Measurements from ENCODE around the gene OSBPL8.
A peak's percentile ranks its signal among the peaks of the same experiment; 100 is the strongest.
"Not testable (repeated sequence)": the region's sequence is repeated elsewhere in the genome, so short reads cannot be mapped to it uniquely, and the experiment has no call there.

OSBPL8 gene

DNA sequence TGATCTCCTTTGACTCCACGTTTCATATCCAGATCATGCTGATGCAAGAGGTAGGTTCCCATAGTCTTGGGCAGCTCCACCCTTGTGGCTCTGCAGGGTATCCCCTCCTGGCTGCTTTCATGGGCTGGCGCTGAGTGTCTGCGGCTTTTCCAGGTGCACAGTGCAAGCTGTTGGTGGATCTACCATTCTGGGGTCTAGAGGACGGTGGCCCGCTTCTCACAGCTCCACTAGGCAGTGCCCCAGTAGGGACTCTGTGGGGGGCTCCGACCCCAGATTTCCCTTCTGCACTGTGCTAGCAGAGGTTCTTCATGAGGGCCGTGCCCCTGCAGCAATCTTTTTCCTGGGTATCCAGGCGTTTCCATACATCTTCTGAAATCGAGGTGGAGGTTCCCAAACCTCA, 199.3 kb downstream of the OSBPL8 start:
- no peak for DNase-seq (ENCODE audit: low read depth in 3 of 3)

DNA sequence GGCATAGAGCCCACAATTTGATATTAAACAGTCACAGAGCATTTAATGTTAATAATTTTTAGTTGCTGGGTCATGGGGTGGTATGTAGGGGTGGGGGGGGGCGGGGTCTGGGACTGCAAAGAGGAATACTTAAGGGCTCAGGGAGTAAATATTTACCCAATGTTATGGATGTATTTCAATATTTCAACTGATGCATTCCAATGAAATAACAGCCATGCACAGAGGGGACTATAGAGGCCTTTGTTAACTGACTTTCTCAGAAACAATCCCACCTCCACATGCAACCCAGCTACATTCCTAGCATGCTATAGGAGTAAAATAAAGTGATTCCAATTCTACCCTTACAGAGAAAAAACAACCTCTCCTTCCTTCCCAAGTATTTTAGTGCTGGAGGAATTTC, 203.5 kb downstream of the OSBPL8 start:
- no peak for DNase-seq (ENCODE audit: low read depth in 3 of 3)

DNA sequence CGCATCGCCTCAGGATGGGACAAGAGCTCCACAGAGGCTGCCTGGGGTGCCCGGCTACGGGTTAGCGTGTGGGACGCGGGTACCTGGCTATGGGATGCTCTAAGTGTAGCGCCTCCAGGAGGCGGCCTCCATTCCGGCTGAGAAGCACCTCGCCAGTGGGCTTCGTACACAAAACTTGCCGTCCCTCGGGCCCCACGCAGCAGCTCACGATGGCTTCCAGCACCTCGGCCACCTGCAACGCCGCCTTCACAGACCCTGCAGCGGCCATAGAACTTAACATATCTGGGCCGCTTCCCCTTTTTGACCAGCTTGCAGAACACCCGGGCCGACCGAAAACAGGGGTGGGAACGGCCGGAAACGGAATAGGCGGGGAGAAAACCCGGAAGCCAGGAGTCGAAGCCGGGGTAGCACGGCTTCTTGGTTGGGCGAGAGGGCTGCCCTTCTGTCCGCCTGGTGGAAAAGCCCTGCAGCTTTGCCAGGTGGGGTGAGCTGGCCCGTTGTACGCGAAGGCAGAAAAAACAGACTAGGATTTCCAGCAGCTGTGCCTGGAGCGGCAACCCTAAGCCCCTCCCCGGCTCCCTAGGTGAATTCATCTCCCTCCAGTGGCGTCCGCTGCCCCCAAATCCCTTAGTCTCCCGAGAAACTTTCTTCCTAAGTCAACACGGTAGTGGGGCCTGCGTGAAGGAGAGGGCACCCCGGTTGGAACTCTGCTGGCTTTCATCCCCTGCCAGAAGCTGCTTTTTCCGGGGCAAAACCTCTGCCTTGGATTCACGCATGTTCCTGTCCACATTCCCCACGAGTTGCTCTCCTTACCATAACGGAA, 211.3 kb downstream of the OSBPL8 start, which contains the start of gene BBS10:
Gene BBS10 (minus strand): TSS at position 337 of the 823 bp plus-strand sequence. CDS start 57 bp downstream, at position 280.
- DNase-seq (ENCODE audit: low read depth in 3 of 3) = peak; percentile 74 to 84 (median 83)

DNA sequence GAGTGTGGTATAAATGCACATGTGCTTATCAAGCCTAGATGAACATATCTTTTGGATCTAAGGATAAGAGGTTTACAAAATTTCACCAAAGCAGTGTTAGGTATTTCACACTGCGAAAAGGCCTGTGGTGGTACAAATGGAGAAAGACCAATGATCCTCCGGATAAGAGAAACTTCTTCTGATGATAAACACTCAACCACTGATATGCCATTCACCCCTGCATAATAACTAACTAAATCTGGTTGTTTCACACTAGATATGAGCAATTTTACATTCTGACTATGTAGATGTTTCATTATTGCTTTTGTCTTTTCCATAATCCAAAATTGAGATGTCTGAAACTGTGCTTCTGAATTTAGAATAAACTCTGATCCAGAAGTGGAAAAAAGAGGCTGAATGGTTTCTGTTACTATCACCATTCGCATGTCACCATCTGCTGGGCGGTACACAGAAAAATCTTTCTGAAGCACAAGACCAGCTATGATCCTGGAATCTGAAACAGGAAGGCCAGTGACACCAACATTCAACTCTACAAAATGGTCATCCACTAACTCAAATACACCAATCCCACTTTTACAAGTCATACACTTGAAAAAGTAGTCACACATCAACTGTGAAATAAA, 212.7 kb downstream of the OSBPL8 start:
- no peak for DNase-seq (ENCODE audit: low read depth in 3 of 3)

DNA sequence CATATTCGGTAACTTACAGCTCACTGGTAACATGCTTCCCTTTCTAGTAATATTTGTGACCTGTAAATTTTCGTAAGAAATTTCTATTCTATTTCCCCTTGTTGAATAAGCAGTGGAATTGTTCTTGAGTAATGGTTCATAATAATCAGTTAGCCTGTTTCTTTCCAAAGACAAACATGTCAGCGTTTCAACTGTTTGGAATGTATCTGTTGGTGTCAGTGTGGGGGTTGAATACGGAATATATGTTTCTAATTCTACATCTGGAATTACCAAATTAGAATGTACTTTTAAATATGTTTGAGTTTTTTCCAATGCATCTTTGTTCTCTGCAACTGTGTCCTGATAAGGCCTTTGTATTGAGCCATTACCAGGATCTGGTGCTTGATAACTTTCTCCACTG, 213.3 kb downstream of the OSBPL8 start:
- DNase-seq (ENCODE audit: low read depth in 3 of 3) = no peak

DNA sequence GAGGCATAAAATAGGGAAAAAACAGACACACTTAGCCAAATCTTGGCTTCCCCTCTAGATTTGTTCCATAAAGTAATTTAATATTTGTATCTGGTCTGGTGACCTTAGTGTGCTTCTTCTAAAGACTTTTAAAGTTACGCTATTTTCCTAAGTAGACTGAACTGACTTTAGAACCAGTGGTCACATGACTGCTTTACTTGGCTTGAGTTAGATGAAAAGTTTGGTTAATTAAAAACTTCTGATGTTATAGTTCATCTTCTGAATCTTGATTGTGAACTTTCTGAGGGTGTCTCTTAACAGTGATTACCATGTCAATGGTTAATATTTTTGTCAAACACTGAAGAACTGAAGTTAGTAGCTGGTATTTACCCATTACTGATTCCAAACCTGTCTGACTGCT, 214.0 kb downstream of the OSBPL8 start:
- no peak for DNase-seq (ENCODE audit: low read depth in 3 of 3)

DNA sequence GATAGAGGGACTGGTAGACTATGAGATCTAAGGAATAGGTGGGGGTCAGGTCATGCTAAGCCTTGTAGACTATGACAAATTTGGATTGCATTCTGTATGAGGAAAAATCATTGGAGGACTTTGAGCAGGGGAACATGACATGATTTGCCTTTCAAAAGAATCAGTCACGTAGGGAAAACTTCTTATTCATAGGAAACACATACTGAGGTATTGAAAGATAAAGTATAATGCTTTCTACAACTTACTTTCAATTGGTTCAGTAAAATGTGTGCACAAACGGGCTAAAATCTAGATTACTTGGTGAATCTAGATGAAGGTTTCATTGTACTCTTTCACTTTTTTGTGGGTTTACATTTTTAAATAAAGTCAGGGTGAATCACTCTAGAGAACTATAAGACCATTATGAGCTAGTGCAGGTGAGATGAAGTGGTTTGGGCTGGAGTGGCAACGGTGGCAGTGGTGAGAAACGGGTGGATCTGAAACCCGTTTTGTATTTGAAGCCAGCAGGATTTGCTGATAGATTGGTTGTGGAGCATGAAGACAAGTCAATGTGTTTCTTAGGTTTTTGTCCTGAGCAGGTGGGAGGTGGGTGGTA, 218.0 kb downstream of the OSBPL8 start:
- no peak for DNase-seq (ENCODE audit: low read depth in 3 of 3)

DNA sequence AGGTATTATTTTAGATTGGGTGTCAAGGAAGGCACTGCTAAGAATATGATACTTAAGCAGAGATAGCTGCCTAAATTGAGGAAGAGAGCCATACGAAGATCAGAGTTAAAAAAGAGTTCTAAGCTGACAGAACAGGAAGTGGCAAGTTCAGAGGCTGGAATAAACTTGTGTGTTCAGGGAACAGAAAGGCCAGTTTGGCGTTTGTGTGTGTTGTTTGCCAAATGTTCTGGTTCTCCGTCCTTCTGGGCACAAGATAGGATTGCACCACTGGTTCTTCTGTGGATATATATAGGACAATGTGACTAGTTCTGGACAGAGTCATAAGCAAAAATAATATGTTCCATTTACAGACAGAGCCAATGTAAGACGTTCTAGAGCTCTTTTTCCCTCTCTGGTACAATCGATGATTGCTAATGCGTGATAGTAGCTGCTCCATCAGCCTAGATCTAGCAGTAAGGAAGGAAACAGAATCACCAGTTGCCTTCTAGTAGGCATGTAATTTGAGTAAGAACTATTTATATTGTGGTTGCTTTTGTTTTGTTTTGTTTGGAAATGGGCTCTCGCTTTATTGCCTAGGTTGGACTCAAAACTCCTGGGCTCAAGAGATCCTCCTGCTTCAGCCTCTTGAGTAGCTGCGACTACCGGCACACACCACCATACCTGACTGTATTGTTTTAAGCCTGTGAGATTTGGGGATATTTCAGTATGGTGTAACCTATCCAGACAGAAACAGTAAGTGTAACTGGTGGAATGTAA, 218.7 kb downstream of the OSBPL8 start:
- no peak for DNase-seq (ENCODE audit: low read depth in 3 of 3)

DNA sequence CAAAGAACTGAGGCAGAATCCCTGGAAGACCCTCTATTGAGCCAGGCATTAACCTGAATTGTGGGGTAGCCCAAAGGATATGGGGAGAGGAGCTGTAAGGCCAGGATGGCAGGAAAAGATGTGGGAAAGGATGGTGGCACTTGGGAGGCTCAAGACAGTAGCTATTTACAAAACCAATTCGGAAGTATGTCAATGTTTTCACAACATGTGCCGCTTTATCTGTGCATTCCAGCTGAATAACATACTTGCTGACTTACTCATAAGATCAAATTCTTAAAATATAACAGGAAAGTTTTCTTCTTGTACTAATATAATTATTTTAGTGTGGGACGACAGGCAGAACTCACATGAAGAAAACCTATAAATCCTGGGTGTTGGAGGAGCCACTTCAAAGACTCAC, 222.0 kb downstream of the OSBPL8 start:
- DNase-seq (ENCODE audit: low read depth in 3 of 3) = no peak

DNA sequence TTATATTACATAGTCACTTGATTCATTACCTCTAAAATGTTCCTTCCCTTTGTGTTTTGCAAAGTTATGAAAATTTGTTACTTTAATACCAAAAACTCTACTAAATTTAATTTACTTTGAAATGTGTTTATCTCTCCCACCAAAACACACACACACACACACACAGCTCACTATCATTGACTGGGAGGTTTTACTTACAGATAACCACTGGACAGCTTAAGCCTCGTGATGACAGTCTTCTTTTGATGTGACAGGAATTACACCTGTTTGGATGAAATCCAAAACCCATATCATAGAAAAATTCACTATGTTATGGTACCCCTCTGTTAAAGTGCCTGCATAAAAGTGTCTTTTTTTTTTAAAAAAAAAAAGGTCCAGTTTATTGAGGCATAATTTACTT, 227.0 kb downstream of the OSBPL8 start:
- DNase-seq (ENCODE audit: low read depth in 3 of 3) = no peak

DNA sequence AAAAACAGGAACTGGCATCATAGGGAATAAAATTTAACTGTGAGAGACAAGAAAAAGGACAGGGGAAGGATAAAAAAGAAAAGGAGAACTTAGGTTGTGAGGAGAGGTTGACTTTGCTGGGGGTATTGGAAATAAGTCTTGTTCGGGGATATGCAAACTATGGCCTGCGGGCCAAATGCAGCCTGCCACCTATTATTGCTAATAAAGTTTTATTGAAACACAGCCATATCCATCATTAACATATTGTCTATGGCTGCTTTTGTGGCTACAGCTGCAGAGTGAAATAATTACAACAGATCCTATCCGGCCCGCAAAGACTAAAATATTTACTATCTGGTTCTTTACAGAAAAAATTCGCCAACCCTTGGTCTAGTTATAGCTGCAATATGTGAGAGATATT, 230.0 kb downstream of the OSBPL8 start:
- no peak for DNase-seq (ENCODE audit: low read depth in 3 of 3)

DNA sequence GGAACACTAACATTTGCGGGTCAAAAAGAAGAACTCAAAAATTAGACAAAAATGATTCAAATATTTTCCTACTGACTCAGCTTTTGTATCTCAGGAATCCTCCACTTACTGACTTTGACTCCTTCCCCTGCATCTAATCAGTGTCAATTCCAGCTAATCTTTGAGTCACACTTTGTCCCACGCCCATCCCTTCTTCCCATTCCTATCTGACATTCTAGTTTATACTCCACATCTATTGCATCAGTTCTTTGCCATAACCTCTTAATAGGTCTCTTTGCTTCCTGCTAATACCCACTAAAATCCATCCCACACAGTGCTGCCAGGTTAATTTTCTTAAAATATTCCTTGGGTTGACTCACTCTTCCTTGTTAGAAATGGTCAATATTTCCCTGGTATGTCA, 230.4 kb downstream of the OSBPL8 start:
- DNase-seq (ENCODE audit: low read depth in 3 of 3) = no peak

DNA sequence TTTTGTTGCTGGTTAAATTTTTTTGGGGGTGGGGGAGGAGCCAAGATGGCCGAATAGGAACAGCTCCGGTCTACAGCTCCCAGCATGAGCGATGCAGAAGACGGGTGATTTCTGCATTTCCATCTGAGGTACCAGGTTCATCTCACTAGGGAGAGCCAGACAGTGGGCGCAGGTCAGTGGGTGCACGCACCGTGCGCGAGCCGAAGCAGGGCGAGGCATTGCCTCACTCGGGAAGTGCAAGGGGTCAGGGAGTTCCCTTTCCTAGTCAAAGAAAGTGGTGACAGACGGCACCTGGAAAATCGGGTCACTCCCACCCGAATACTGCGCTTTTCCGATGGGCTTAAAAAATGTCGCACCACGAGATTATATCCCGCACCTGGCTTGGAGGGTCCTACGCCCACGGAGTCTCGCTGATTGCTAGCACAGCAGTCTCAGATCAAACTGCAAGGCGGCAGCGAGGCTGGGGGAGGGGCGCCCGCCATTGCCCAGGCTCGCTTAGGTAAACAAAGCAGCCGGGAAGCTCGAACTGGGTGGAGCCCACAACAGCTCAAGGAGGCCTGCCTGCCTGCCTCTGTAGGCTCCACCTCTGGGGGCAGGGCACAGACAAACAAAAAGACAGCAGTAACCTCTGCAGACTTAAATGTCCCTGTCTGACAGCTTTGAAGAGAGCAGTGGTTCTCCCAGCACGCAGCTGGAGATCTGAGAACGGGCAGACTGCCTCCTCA, 239.8 kb downstream of the OSBPL8 start:
- DNase-seq (ENCODE audit: low read depth in 3 of 3) = not testable (repeated sequence)

DNA sequence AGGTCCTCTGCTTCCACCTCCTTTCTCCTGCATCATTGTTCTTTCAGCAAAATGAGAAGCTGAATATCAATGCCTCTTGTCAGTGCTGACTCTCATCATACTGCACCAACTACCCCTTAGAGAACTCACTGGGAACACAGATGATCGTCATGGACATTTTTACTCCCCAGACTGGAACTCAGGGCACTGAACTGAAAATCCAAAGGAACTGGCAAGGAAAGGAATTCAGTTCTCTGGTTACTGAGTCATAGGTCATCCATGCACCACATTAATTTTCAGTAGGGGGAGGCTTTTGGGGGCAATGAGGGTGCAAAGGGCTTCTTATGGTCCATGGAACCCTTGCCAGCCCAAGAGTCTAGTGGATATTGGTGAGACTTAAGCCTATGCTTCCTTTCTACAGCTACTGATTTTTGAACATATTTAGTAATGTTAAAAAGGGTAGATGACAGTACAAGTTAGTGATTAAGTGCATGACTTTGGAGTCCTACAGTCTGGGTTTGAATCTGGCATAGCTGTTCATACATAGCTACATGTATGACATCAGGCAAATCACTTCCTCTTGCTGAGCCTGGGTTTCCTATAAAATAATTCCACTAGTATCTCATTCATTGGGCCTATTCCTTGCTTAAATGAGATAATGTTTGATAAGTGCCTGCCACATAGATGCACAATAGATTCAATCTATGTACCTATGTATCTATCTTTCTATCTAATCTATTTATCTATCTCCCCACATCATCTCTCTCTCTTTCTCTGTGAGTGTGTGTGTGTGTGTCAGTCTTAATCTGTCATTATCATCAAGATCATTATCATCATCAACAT, 240.6 kb downstream of the OSBPL8 start:
- no peak for DNase-seq (ENCODE audit: low read depth in 3 of 3)

DNA sequence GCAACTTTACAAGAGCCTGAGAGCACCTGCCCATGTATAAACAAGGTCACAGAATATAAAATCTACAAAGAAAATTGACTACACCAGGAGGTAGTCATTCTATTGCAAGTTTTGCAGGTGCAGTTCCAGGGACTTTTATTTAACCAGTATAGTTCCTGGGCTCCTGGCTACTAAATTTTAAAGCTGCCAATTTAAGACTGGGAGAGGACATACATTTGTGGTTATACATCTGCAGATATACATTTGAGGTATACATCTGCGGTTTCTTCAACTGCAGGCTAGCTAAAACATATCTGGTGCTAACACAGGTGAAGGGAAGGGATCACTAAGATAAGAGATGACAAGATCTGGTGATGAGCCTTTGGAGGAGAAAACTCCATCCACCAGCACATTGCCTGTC, 241.6 kb downstream of the OSBPL8 start:
- DNase-seq (ENCODE audit: low read depth in 3 of 3) = no peak

DNA sequence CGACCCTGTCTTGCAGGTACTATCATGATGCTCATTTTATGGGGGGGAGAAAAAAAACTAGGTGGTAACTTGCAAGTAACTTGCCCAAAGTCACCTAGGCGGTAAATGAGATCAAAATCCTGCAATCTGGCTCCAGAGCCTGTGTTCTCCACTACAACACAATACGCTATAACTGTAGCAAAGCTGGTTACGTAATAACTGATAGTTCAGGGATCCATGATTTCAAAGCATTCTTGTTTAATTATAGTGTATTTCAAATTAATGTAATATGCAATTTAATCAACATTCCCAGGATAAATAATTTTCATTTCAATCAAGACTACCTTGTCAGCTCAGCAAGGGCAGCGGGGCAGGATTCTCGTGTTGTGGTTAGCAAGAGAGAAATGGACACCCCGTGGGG, 243.1 kb downstream of the OSBPL8 start:
- DNase-seq (ENCODE audit: low read depth in 3 of 3) = no peak

DNA sequence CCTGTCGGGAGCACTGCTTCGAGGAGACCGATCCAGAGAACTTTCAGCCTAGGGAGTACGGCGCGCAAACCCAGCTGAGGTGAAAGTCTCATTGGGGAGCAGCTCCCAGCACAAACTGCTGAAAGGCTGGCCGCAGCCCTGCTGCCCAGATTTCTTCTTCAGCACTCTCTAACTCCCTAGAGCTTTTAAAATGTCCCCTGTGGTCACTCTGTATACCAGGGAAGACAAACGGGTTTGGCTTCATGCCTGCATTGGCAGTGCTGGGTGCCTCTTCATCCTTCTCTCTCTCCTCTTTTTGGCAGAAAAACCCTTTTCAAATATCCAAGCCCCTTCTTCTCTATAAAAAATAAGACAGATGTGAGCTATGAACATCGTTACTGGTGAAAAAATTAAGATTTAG, 246.3 kb downstream of the OSBPL8 start:
- no peak for DNase-seq (ENCODE audit: low read depth in 3 of 3)

DNA sequence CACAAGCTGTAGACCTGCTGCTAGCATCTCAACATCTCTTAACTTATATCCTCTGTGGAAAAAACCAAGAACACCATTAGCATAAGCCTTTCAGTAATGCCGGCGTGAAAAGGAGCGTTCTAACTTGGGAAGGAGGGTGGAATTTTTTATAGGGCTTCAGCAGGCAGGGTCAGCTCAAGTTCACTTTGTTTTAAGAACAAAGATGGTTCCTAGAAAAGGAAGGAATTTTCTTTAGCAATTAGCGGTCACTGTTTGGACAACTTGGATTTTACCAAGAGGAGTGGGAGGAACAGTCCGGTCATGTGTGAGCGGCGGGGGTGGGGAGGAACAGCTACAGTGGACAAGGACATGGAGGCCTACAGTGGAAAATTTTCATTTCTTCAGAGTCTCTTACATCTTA, 247.3 kb downstream of the OSBPL8 start:
- DNase-seq (ENCODE audit: low read depth in 3 of 3) = no peak

DNA sequence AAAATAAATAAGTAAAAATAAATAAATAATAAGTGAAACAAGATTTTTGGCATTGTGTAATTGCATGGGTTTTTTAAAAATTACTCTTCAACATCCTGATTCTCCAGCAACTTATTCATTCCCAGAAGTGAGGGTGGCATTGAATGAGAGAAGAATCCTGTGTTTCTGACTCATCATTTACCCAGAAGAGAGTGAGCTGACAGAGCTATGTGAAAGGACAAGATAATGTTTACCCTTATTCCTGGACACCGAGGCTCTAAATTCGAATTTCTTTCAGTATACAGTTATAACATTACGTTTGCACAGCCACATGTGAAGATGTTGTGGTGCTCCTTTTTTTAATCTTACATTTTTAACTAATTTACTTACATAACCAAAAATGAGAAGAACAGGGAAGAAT, 247.8 kb downstream of the OSBPL8 start:
- DNase-seq (ENCODE audit: low read depth in 3 of 3) = no peak

DNA sequence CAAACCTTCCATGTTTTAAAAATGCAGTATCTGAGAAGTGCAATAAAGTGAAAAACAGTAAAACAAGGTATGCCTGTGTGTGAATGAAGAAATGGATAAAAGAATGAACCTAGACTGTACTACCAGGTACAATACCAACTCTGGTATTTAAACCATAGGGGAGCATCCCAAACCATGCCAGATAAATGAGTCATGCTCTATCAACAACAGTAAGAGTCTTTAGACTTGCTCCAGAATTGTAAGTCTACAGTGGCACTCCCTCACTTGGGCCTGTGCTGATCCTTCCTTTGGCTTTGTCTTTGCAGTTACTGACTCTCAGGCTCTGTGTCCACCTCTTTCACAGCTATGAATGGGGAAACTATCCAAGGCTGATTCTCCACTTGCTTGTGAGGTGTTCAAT, 249.5 kb downstream of the OSBPL8 start:
- no peak for DNase-seq (ENCODE audit: low read depth in 3 of 3)

DNA sequence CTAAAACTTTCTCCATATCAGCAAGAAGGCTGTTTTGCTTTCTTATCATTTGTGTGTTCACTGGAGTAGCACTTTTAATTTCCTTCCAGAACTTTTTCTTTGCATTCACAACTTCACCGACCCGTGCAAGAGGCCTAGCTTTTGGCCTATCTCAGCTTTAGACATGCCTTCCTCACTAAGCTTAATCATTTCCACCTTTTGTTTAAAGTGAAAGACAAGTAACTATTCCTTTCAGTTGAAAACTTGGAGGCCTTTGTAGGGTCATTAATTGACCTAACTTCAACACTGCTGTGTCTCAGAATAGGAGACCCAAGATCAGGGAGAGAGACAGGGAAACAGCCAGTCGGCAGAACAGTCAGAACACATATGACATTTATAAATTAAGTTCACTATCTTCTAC, 250.7 kb downstream of the OSBPL8 start:
- no peak for DNase-seq (ENCODE audit: low read depth in 3 of 3)

Measured in stimulated activated CD4-positive, alpha-beta T cell treated with anti-CD3 and anti-CD28 coated beads, TNF-alpha, amount 100 ng/mL, for 24 hours (primary cell).